ENCODE measurements around the gene BUB1B.

The BUB1B gene

GRCh38 chr15:40255033-40255432, 94.2 kb downstream of the BUB1B start:
- FAIRE-seq (no peak), DNase-seq (ENCODE audit: insufficient read length, low spot score) (no peak)
- TF ChIP-seq CTCF (IDR thresholded peaks at IDR 0.05; ENCODE audit: insufficient read depth, missing control alignments) = no peak

GRCh38 chr15:40256638-40257235, 95.9 kb downstream of the BUB1B start:
- FAIRE-seq (no peak), DNase-seq (ENCODE audit: insufficient read length, low spot score) (no peak)
- TF ChIP-seq CTCF (IDR thresholded peaks at IDR 0.05; ENCODE audit: insufficient read depth, missing control alignments) = no peak

- TF ChIP-seq CTCF (IDR thresholded peaks at IDR 0.05; ENCODE audit: insufficient read depth, missing control alignments) = no peak
- FAIRE-seq (no peak), DNase-seq (ENCODE audit: insufficient read length, low spot score) (no peak)
These were observed 97.0 kb downstream of the BUB1B start for GRCh38 chr15:40257656-40258450.

- DNase-seq (ENCODE audit: insufficient read length, low spot score) = no peak
- TF ChIP-seq CTCF (IDR thresholded peaks at IDR 0.05; ENCODE audit: insufficient read depth, missing control alignments) = no peak
- no peak for FAIRE-seq
These were observed 97.7 kb downstream of the BUB1B start for GRCh38 chr15:40258544-40258943.

- no peak for TF ChIP-seq CTCF (IDR thresholded peaks at IDR 0.05; ENCODE audit: insufficient read depth, missing control alignments)
- FAIRE-seq = no peak
- no peak for DNase-seq (ENCODE audit: insufficient read length, low spot score)
These were observed 98.2 kb downstream of the BUB1B start for GRCh38 chr15:40259021-40259420.

GRCh38 chr15:40263024-40263754, 102.3 kb downstream of the BUB1B start:
- TF ChIP-seq CTCF (IDR thresholded peaks at IDR 0.05; ENCODE audit: insufficient read depth, missing control alignments) = no peak
- DNase-seq (ENCODE audit: insufficient read length, low spot score) (no peak), FAIRE-seq (no peak)
